ENCODE measurements around the gene MTHFR.

MTHFR gene

DNA sequence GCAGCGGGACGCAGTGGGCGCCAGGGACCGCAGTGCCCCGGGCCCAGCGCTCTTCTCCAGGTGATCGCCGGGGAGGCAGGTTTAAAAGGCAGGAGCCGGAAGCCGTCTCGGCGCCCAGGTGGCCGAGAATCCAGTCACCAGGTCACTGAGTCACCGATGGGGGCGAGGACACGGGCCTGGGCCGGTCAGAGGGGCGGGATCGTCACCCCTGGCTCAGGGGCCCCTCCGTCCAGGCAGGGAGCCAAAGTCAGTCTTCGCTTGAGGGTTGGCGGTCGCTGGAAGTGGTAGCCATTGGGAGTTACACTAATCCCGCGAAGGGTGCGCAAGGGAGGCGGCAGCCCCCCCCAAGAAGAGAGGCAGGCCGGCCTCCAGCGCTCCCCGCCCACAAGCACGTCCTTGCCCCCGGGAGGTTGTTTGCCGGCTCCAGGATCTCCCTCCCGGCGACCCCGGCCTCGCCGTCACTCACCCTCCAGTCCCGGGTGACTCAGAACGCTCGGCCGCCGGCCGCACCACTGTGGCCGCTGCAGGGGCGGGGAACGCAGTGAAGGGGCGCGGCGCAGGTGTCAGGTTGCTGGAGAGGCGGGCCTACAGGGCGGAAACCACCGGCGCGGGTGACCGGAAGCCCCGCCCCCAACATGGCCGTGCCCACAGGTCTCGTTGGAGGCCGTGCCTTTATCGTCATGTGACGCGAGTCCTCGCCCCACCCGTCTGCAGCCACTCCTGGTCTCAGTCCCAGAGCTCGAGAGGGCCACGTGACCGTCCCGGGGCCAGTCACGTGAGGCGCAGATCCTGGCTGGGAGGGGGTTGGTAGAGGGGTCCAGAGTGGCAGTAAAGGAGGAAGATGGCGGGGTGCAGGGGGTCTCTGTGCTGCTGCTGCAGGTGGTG, at the start of gene MTHFR, which contains the start of gene CLCN6:
TSS of gene MTHFR (minus strand) at position 543 of the 885 bp plus-strand sequence. CDS start 2,848 bp downstream, outside the sequence.
TSS of gene CLCN6 (plus strand) at position 770 of the 885 bp plus-strand sequence. CDS start at position 842, 72 bp downstream.
- peak; percentile 91 for DNase-seq (ENCODE audit: low read depth)

DNA sequence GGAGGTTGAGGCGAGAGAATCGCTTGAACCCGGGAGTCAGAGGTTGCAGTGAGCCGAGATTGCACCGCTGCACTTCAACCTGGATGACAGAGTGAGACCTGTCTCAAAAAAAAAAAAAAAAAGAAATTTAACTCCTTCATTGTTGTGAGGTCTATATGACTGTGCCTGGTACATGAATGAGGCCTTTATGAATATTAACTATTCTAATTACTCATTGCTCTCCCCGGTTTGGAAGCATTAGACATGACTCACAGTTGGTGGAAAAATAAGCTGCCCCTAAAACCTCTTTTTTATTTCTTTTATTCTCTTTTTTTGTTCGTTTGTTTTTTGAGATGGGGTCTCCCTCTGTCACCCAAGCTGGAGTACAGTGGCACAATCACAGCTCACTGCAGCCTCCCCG, 49.7 kb upstream of the MTHFR start:
- no peak for DNase-seq (ENCODE audit: low read depth)

- DNase-seq (ENCODE audit: low read depth) = no peak
These were observed 48.8 kb upstream of the MTHFR start for GRCh38 chr1:11854519-11854918.

GRCh38 chr1:11851180-11851579, 45.4 kb upstream of the MTHFR start:
- DNase-seq (ENCODE audit: low read depth) = no peak

GRCh38 chr1:11850156-11850555, 44.4 kb upstream of the MTHFR start:
- no peak for DNase-seq (ENCODE audit: low read depth)

GRCh38 chr1:11848373-11848700, 42.6 kb upstream of the MTHFR start:
- DNase-seq (ENCODE audit: low read depth) = no peak

DNA sequence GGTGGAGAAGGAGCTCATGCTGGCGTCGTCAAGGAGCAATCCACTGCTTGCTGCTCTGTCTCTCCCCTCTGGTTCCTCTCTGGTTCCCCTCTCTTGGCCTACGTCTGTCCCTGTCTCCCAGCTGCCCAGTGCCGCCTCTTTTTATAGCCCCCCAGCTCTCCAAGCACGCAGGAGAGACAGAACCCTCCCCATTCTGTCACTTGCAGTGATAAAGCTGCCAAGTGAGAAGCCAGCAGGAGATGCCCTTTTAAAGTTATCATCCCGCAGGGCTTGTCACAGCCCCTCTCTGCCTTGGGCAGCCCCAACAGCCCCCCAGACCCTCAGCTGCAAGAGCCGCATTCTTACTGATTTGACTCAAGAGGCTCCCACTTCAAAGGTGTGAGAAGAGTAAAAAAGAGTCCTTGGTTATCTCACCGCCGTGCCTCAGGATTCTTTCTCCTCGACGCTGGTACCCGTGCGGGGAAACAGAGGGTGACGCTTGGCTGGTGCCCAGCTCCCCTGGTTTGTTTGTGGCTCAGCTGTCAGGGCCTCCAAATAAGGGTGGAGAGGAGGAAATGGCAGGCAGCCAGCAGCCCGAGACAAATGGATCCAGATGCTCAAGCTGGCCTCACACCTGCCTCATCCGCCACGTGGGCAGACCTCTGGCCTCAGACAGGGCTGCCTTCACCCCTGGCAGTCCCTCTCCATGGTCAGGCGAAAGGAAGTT, 42.1 kb upstream of the MTHFR start, which contains the start of gene NPPA:
TSS of gene NPPA (minus strand) at position 117 of the 706 bp plus-strand sequence. CDS start at position 18, 99 bp downstream.
- no peak for DNase-seq (ENCODE audit: low read depth)

DNA sequence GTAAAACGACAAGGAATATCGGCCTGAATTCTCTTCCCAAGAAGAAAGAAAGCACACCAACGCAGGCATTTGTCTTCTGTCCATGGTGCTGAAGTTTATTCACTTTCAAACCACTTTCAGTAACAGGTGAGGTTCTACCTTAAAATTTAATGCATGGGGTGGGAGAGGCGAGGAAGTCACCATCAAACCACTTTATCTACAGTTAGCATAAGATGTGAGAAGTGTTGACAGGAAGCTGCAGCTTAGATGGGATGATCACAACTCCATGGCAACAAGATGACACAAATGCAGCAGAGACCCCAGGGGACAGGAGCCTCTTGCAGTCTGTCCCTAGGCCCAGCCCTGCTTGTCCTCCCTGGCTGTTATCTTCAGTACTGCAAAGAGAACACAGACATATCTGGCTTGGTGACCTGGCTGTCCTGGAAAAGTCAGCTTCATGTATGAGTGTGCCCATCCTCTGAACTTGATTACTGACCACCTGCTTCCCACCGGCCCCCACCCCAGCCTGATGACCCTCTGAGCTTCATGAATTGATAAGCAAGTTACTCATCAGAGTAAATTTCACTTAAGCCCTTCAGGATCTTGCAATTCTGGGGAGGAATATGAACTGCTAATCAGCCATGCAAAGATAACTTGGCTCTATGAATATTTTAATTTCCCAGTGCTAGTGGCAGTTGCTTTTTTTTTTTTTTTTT, 40.0 kb upstream of the MTHFR start:
- DNase-seq (ENCODE audit: low read depth) = no peak

GRCh38 chr1:11842154-11843041, 36.6 kb upstream of the MTHFR start:
- no peak for DNase-seq (ENCODE audit: low read depth)

DNA sequence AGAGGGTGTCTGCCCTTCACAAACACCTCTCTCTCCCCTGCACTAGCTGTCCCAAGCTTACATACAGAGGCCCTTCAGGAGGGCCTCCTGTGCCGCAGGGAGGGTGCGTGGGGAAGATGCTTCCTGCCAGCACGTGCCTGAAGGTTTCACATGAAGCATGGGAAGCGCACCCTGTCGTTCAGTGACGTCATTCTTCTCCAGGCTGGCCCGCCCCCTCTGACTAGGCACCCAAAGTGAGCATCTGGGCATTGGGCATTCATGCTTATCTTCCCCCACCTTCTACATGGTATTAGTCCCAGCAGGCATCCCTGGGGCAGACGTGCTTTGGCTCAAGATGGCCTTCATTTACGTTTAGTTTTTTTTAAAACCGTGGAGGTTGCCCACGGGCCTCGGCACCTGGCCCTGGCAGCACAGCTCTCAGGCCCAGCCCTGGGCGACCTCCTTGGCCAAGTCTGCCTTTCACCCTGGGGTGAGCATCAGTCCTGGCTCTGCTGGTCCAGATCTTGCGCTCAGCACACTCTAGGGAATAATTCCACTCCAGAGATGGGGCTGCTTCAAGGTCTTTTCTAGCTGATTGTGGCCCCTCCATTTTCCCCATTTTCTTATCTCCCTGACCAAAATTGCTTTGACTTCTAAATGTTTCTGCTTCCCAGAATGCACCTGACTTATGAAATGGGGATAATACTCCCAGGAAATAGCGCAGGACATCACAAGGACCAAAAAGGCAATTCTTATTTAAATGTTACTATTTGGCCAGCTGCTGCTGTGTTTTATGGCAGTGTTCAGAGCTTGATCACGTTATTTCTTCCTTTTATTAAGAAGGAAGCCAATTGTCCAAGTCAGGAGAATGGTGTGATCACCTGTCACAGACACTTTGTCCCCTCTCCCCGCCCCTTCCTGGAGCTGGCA, 35.7 kb upstream of the MTHFR start:
- DNase-seq (ENCODE audit: low read depth) = no peak

- DNase-seq (ENCODE audit: low read depth) = no peak
These were observed 34.3 kb upstream of the MTHFR start for GRCh38 chr1:11839727-11840705.

- no peak for DNase-seq (ENCODE audit: low read depth)
These were observed 32.8 kb upstream of the MTHFR start for GRCh38 chr1:11838349-11839272.

GRCh38 chr1:11837767-11838348, 32.1 kb upstream of the MTHFR start:
- DNase-seq (ENCODE audit: low read depth) = no peak

- no peak for DNase-seq (ENCODE audit: low read depth)
These were observed 31.4 kb upstream of the MTHFR start for GRCh38 chr1:11836955-11837766.

DNA sequence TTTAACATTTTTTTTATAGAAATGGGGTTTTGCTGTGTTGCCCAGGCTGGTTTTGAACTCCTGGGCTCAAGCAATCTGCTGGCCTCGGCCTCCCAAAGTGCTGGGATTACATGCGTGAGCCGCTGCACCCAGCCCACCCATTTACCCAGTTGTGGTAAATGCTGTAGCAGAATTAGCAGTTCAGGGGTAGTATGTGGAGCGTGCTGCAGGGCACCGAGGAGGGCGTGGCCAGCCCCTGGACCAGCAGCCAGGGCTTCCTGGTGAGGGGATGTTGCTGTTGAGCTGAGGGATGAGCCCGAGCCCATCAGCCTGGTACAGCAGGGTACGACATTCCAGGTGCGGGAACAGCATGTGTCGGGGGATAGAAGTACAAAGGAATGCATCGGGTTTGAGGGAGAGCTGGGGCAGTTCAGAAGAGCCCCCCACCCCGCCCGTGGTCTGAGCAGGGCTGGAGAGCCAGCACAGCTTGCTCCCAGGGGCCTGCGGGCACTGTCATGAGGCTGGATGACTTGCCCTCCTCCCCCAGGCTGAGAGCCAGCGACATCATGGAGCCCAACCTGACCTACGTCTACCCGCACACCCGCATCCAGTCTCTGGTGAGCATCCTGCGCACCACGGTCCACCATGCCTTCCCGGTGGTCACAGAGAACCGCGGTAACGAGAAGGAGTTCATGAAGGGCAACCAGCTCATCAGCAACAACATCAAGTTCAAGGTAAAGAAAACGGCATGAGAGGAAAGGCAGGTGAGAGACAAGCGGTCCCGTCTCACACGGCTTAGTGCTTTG, 29.9 kb upstream of the MTHFR start:
- DNase-seq (ENCODE audit: low read depth) = no peak

GRCh38 chr1:11833900-11834299, 28.1 kb upstream of the MTHFR start:
- DNase-seq (ENCODE audit: low read depth) = no peak

Measured in GM04503 (cell line).